Endothelial cell of umbilical vein (primary cell): ENCODE measurements around the gene UBP1. TPM values are rescaled to one million over a fixed set of nuclear protein-coding genes. Genes with fewer than 3 reads are reported as not detected.
"Not testable (repeated sequence)": the region's sequence is repeated elsewhere in the genome, so short reads cannot be mapped to it uniquely, and the experiment has no call there.

ENCODE experiments used
- BruUV-seq: library from RNA; stranded (reverse); fragments of 400-500 nt; replicated peaks from 2 replicates; lab custom pipeline; 2021; lab: Mats Ljungman, UMichigan
- CTCF ChIA-PET: fragments of 300-600, 350-600 bp; sonication (Branson Sonifier 250); formaldehyde crosslinking; loops from one replicate; lab custom pipeline; 2021; ENCODE audit warnings: antibody characterized with exemption, inconsistent platforms; lab: Charles Lee
- POLR2A ChIA-PET: fragments of 300-600, 350-600 bp; sonication (Branson Sonifier 250); formaldehyde crosslinking; loops from one replicate; lab custom pipeline; 2021; ENCODE audit warnings: antibody characterized with exemption, inconsistent platforms; lab: Charles Lee
- DNase-seq: peaks from one replicate; pipeline ENCODE4 v3.0.0-alpha.2; 2011; ENCODE audit warnings: low read depth, low spot score
- FAIRE-seq: peaks from 2 replicates; lab custom pipeline; 2011; peaks lifted over from hg19 to GRCh38; lab: Jason Lieb, UNC
- H2AFZ ChIP-seq: 2 replicates; pipeline ENCODE4 v1.6.0; 2012; ENCODE audit warnings: low read depth, low read length, control low read depth, inconsistent platforms
- H3K27ac ChIP-seq: 2 replicates; pipeline ENCODE4 v1.5.1; 2011; ENCODE audit warnings: low read depth, mild to moderate bottlenecking, control low read depth, low read length, moderate library complexity; ENCODE audit not compliant: insufficient read depth
- H3K27me3 ChIP-seq, 2 experiments: 2 replicates each; pipeline versions ENCODE4 v1.6.0 to v1.6.1; 2011; ENCODE audit warnings: low read length in 2 of 2, mixed read lengths in 1 of 2; ENCODE audit not compliant: control insufficient read depth in 2 of 2, insufficient read depth in 2 of 2
- H3K36me3 ChIP-seq, 2 experiments: 2 replicates in 1 of 2; 3 replicates in 1 of 2; pipeline ENCODE4 v1.5.1; 2011; ENCODE audit warnings: low read length in 2 of 2, mild to moderate bottlenecking in 1 of 2, moderate library complexity in 1 of 2; ENCODE audit not compliant: control insufficient read depth in 2 of 2, insufficient read depth in 2 of 2; ENCODE audit errors: extremely low read depth in 1 of 2
- H3K4me1 ChIP-seq: 3 replicates; pipeline ENCODE4 v1.5.1; 2011; ENCODE audit warnings: mild to moderate bottlenecking, low read length; ENCODE audit not compliant: control insufficient read depth, insufficient read depth; ENCODE audit errors: extremely low read depth
- H3K4me2 ChIP-seq: 2 replicates; pipeline ENCODE4 v1.6.1; 2011; ENCODE audit warnings: low read length, control low read depth, mixed read lengths; ENCODE audit not compliant: insufficient read depth
- H3K4me3 ChIP-seq, 3 experiments: fragments of 200-600 bp in 1 of 3; sonication (generic), shearing (Covaris generic) in 1 of 3; replicated peaks in 1 of 3; 2 replicates each; pipeline ENCODE4 v1.5.1; 2011 to 2016; ENCODE audit warnings: control low read depth in 3 of 3, low read length in 3 of 3, mild to moderate bottlenecking in 2 of 3, inconsistent platforms in 1 of 3, low read depth in 1 of 3, moderate library complexity in 1 of 3; ENCODE audit not compliant: insufficient read depth in 1 of 3
- H3K79me2 ChIP-seq: 2 replicates; pipeline ENCODE4 v1.6.0; 2012; ENCODE audit warnings: low read length, inconsistent platforms; ENCODE audit not compliant: control insufficient read depth, insufficient read depth
- H3K9ac ChIP-seq: replicated peaks from 2 replicates; pipeline ENCODE3; 2011; ENCODE audit warnings: low read length, control low read depth; ENCODE audit not compliant: insufficient read depth; ENCODE audit errors: extremely low read depth
- H3K9me1 ChIP-seq: replicated peaks from 3 replicates; pipeline ENCODE4 v1.6.0; 2011; ENCODE audit warnings: mild to moderate bottlenecking, low read length; ENCODE audit not compliant: control insufficient read depth, insufficient read depth; ENCODE audit errors: extremely low read depth
- H3K9me3 ChIP-seq: replicated peaks from 2 replicates; pipeline ENCODE4 v1.5.1; 2012; ENCODE audit warnings: low read length, inconsistent platforms; ENCODE audit not compliant: control insufficient read depth, insufficient read depth
- H4K20me1 ChIP-seq: replicated peaks from 2 replicates; pipeline ENCODE3; 2011; ENCODE audit warnings: mild to moderate bottlenecking, low read length; ENCODE audit not compliant: control insufficient read depth, insufficient read depth; ENCODE audit errors: extremely low read depth
- EZH2 ChIP-seq: IDR thresholded peaks from 2 replicates; pipeline ENCODE4 v1.6.1; 2012; ENCODE audit warnings: borderline replicate concordance, low read depth, mild to moderate bottlenecking, moderate library complexity, low read length, inconsistent platforms; ENCODE audit not compliant: severe bottlenecking
- FOS ChIP-seq: IDR thresholded peaks from 2 replicates; pipeline ENCODE4 v1.6.1; 2011; ENCODE audit warnings: mild to moderate bottlenecking, low read length, moderate library complexity, borderline replicate concordance; ENCODE audit not compliant: insufficient read depth
- GATA2 ChIP-seq: IDR thresholded peaks from 2 replicates; pipeline ENCODE4 v1.7.0; 2011; ENCODE audit warnings: low read depth, mild to moderate bottlenecking, moderate library complexity, mixed read lengths, low read length; ENCODE audit not compliant: insufficient read length, insufficient read depth
- JUN ChIP-seq: IDR thresholded peaks from 2 replicates; pipeline ENCODE4 v1.6.1; 2011; ENCODE audit warnings: borderline replicate concordance, low read depth; ENCODE audit not compliant: insufficient read length, insufficient read depth
- MYC ChIP-seq: IDR thresholded peaks from one replicate; pipeline ENCODE4 v1.6.1; 2011; ENCODE audit warnings: mild to moderate bottlenecking, low read depth, low read length
- POLR2A ChIP-seq: IDR thresholded peaks from 2 replicates; pipeline ENCODE4 v1.6.1; 2012; ENCODE audit warnings: low read depth, mild to moderate bottlenecking, control low read depth, low read length
- dilution Hi-C: fragments of 300-500 bp; cut with MboI; formaldehyde crosslinking; loops from one replicate; pipeline ENCODE4 v1.15.0; 2019; ENCODE audit warnings: low sequenced_read_pairs; ENCODE audit not compliant: extremely low pct_ligation_motif_present
- intact Hi-C: fragments of 100-400 bp; cut with micrococcal nuclease; formaldehyde crosslinking; loops from one replicate; pipeline ENCODE4 v1.10.0; 2022
- polyA plus RNA-seq, 4 experiments: library from polyadenylated mRNA; depleted of rRNA in 3 of 4; stranded (reverse) in 3 of 4; unstranded in 1 of 4; fragments of >200 nt; gene quantifications; 2 replicates each; pipeline versions ENCODE4 v1.2.1 to v1.2.3, GENCODE V29; 2011 to 2012; ENCODE audit warnings: missing spikeins in 1 of 4
- total RNA-seq: library from RNA; stranded (reverse); gene quantifications from 2 replicates; pipeline ENCODE4 v1.2.3, GENCODE V29; 2021

The UBP1 gene
- total and polyA plus RNA-seq, 2 donors (not counting 3 experiments of a cell fraction or from before 2014, with no cell fraction given): 60.2 to 90.5 TPM

- ChIA-PET CTCF (no interaction called here), POLR2A (no interaction called here)
- no peak overlapping the region for H2AFZ ChIP-seq
- TF ChIP-seq MYC (no peak), GATA2 (no peak), FOS (no peak), EZH2 (no peak), POLR2A (no peak), JUN (no peak)
- H4K20me1 ChIP-seq: no peaks in the 10 kb centered on the region
- no peak overlapping the region for H3K4me2 ChIP-seq
- FAIRE-seq (no peak), DNase-seq (no peak)
- no peaks in the 10 kb centered on the region for H3K27me3 ChIP-seq
- no peaks in the 10 kb centered on the region for H3K36me3 ChIP-seq
- H3K27ac ChIP-seq: no peak overlapping the region
- intact Hi-C loops: no loop called here
- dilution Hi-C loops: no loop called here
- BruUV-seq: no TSS peak
- H3K9me1 ChIP-seq: no peaks in the 10 kb centered on the region
- no peaks in the 10 kb centered on the region for H3K9me3 ChIP-seq
- no peak overlapping the region for H3K4me3 ChIP-seq
- H3K79me2 ChIP-seq: no peaks in the 10 kb centered on the region
- no peak overlapping the region for H3K9ac ChIP-seq
- no peaks in the 10 kb centered on the region for H3K4me1 ChIP-seq
These were observed 13.1 kb upstream of the UBP1 start for GRCh38 chr3:33453331-33453761.

DNA sequence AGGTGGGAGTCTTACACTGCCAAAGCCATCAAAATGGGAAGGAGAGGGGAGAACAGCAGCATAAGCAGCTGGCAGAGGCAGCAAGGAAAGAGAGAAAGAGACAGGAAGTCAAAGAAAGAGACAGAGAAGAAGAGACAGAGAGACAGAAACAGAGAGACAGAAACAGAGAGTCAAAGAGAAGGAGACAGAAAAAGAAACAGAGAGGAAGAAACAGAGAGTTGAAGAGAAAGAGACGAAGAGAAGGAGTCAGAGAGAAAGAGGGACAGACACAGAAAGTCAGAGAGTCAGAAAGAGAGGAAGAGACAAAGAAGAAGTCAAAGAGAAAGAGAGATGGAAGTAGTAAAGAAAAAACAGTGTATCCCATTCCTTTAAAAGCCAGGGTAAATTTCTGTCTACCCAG is 11.8 kb upstream of the UBP1 start:
- BruUV-seq, CTCF ChIA-PET, dilution Hi-C loops: not testable (repeated sequence)

More for the DNA sequence above, 11.8 kb upstream of the UBP1 start:
- POLR2A ChIA-PET, H3K79me2 ChIP-seq, H3K9me3 ChIP-seq, H3K27ac ChIP-seq, H4K20me1 ChIP-seq, H3K4me1 ChIP-seq, H3K27me3 ChIP-seq, H3K9me1 ChIP-seq, H3K4me3 ChIP-seq, FAIRE-seq, H3K9ac ChIP-seq, intact Hi-C loops, H3K4me2 ChIP-seq, DNase-seq, H2AFZ ChIP-seq, H3K36me3 ChIP-seq: not testable (repeated sequence)
